Suppressor macrophage treated with lipopolysaccharide for 1 hour (primary cell): ENCODE results near the gene SH3RF3.

Experiments used
- DNase-seq, 3 donors: peaks; one replicate each; pipeline ENCODE4 v3.0.0-alpha.2; 2020 to 2022

The SH3RF3 gene

DNA sequence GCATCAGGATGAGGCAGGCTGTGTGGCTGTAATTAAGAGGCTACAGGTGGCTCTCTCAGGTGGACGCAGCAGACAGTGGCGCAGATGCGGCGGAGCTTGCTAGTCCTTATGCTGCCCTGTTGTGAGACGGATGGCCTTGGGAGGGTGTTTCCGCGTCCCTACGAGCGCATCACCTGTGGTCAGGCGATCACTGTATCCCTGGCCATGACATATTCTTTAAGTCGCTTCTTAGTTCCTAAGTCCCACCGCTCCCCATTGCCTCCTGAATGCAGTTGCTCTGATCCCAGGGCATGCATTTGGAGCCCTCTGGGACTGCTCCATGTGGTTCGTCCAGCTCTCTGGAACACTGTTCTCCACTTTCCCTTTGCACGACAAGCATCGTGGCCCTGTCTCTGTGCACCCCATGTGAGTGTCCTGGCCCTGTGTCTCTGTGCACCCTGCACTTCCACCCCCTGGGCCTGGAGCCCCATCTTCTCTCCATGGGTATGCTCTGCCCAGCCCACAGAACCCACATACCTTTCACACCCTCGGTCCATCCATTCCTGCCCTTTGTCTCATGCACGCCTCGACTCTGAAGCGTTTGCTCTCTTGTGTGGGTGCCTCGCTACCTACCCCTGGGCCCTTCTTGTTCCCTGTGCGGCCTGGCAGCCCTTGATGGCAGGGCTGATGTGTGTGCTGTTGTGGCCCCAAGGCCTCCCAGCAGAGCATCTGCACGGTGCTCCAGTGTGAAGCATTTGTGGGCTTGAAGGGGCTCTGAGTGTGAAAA, 74.4 kb downstream of the SH3RF3 start:
- no peak for DNase-seq

DNA sequence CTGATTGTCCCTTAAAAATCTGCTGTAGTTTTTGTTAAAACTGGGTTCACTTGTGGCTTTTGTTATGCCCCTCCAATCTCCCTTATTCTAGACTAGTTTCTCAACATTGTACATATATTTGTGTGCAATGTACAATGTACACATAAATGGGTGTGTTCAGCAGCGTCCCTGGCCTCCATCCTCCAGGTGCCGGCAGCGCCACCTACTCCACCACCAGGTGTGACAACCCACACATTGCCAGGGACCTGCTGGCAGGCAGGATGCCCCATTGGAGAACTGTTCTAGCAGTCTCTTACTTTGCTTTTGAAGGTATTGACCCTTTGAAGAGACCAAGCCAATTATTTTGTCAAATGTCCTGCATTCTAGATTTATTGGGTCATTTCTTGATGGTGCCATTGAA, 75.4 kb downstream of the SH3RF3 start:
- no peak for DNase-seq

DNA sequence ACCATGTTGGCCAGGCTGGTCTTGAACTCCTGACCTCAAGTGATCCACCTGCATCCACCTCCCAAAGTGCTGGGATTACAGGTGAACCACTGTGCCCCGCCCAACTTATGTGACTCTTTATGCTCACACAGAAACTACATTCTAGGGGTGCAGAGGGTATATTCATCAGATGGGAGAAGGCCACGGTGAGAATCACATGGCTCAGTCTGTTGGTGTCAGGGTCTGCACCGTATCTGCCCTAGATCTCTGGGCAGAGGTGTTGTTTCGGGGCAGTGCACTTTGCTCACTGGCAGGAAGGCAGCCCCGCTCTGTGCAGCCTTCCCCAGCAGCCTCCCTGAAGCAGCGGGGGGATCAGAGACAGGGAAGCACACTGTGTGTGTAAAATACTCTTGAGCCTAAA, 76.4 kb downstream of the SH3RF3 start:
- no peak for DNase-seq

DNA sequence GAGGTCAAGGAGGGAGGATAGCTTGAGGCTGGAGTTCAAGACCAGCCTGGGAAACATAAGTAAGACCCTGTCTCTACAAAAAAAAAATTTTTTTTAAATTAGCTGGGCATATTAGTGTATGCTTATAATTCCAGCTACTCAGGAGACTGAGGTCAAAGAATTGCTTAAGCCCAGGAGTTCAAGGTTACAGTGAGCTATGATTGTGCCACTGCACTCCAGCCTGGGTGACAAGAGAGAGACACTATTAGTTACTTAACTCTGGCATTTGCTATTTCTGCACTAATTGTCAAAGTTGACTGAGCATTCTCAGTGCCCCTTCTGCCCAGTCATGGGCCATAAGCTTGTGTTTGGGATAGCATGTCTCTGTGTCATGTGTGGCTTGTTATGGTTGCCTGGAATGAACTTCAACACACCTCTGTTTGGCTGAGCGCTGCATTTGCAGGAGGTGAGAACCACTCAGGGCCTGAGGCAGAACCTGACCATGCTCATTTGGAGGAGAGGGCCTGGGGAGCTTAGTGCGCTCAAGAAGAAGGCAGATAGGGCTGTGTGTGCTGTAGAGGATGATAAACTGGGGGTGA, 77.7 kb downstream of the SH3RF3 start:
- DNase-seq, result no peak

DNA sequence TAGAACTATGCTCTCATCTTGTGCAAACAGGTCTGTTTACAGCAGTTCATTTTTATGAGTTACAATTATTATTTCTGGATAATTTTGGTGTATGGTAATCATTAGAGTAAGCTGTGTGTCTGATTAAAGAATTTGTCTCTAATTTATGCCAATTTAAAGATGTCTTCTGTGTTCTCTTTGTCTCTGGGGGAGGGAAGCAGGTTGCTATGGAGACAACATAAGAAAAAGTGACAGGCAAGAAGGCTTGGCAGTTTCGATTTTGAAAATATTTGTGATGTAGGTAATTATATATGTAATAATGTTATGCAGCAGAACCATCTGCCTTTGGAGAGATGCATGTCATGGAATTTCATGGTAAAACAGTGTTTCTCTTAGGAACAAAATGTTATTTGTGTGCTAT, 78.2 kb downstream of the SH3RF3 start:
- DNase-seq, result no peak

DNA sequence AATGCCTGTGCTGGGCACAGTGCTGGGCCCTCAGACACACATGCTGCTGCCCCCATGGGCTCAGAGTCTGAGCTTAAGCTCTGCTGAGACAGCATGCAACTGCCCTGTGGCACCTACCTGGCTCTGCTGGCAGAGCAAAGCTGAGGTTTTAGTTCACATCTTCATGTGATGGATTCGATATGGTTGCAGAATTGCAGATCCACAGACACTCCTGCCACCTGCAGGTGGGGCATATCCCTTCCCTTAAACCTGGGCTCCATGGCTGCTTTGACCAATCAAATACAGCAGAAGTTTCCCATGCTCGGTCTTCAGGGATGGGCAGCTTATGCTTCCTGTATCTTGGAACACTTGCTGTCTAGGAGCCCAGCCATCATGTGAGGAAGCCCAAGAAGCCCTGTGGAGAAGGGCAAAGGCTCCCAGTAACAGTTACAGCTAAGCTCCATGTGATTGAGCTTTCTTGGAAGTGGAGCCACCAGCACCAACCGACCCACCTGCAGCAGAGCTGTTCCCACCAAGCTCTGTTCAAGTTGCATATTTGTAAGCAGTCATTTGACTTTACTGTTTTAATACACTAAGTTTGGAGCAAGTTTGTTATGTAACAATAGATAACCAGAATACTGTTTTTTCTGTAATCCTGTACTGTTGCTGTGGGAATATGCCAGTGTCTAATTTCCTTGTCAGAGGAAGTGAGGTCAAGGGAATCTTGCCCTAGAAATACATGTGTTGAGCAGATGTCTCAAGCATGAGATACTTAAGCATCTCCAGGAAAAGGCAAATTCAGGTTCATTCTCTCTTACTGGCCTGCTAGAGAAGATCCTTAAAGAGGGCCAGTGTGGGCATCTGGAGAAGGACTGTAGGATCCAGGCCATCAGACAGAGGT, 79.3 kb downstream of the SH3RF3 start:
- no peak for DNase-seq

DNA sequence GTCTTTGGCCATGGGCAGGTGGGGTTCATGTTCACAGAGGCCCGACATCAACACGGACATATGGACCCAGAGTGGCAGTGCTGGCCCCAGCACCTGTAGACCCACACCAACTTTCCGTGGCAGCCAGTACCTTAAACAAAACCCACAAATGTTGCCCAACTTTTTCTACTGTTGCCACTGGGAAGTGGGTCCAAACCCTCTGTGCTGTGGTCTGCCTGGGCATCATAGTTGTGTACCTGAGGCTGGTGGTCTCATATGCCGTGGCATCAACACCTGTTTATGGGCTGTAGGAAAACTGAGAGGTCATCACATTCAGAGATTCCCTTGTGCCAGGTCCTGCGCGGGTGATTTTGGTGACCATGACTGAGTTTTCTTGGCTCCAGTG, 79.9 kb downstream of the SH3RF3 start:
- DNase-seq, result no peak

DNA sequence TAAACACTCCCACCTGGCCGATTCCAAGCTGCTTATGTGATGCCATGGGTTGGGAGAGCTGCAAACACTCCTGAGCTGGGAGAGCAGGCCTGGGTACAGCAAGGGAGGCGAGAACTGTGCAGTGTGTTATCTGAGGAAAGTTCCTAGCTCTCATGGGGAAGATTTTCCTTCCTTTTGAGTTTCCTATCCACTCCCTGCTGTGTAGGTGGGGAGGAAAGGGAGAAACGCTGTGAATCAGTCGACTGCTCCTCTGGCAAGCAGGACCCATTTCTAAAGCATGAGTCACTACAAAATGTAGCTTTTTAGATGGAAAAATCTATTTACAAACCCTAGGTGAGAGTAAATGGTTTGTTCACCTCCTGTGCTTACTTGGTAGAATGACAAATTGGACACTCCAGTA, 80.4 kb downstream of the SH3RF3 start:
- DNase-seq, result peak in 1 of 3 donors; percentile 17

DNA sequence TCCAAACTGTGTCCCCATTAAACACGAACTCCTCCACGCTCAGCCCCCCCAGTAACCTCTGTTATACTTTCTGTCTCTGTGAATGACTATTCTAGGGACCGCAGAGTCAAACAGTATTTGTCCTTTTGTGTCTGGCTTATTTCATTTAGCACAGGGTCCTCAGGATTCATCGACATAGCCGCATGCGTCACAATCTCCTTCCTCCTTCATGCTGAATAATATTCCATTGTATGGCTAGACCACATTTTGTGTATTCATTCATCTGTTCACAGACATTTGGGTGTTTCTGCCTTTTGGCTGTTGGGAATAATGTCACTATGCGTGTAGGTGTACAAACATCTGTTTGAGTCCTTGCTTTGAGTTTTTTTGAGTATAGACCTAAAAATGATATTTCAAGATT, 80.9 kb downstream of the SH3RF3 start:
- DNase-seq, result no peak

DNA sequence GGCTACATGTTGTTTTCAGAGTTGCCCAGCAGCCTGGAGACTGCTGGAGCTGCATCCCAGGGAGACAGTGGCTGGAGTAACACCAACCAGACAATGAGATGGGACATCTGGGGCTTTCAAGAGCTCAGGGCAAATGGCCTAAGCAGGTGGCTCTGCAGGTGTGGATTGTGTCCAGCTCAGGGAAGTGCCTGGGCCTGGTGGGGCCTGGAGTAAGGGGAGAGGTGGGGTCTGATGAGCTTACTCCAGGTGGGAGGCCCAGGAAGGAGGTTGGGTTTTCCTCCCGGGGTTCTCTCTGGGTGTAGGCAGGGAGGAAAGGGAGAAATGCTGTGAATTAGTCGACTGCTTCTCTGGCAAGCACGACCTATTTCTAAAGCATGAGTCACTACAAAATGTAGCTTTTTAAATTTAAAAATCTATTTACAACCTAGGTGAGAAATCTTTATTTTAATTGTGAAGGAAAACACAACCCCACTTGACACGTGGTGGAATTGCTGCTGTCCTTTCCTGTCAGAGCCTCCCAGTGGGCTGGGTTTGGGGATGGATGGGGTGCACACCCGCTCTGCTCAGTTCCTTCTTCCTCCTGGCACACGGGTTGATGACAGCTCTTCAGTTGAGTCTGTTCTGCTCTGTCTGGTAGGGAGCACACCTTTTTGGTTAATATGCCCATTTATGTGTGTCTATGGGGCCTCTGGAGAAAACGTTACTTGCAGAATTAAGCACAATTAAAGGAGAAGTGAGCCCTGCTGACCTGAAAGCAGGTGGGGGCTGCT, 81.6 kb downstream of the SH3RF3 start:
- DNase-seq, result peak in 2 of 3 donors; percentile 25 to 32

DNA sequence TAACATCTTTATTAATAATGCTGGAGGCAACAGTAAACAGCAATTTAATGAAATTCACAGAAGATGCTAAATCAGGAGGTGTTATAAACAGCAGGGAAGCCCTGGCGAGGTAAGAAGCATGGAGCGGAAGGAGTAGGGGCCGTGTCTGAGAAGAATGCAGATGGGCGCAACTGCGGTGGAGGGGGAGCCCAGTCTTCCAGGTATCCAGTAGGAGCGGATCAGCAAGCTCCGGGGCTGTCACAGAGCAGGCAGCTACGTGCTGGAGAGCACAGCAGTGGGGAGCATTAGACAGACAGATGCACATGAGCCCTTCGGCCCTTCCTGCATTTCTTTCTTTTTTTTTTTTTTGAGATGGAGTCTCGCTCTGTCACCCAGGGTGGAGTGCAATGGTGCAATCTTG, 82.3 kb downstream of the SH3RF3 start:
- DNase-seq, result no peak

DNA sequence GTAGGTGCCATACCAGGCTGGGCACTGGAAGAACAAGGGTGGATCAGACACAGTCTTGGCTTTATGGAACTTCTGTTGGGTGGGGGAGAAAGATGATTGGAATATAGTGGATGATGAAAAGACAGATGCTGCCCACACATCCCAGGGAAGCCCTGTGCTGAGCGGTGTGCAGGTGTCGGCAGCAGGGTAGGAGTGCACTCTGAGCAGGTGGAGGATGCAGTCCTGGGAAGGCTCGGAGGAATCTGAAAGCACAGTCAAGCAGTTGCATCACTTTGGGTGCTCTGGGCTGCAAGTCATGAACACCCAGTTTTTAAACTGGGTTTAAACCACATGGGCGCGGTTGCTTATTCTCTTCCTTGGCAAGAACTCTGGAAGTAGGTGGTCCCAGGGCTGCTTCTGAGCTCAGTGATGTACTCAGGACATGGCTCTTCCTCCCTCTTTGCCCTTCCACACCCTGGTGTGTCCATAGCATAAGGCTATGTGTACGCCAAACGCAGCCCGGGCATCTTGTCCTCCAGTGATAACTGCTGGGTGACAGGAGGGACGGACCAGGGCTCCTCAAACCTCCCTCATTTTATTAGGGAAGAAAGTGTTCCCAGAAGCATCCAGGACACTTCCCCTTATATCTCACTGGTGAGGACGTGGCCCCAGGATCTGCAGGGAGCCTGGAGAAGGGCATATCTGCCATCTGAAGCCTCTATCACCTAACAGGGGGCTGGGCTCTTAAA, 84.0 kb downstream of the SH3RF3 start:
- DNase-seq, result no peak

DNA sequence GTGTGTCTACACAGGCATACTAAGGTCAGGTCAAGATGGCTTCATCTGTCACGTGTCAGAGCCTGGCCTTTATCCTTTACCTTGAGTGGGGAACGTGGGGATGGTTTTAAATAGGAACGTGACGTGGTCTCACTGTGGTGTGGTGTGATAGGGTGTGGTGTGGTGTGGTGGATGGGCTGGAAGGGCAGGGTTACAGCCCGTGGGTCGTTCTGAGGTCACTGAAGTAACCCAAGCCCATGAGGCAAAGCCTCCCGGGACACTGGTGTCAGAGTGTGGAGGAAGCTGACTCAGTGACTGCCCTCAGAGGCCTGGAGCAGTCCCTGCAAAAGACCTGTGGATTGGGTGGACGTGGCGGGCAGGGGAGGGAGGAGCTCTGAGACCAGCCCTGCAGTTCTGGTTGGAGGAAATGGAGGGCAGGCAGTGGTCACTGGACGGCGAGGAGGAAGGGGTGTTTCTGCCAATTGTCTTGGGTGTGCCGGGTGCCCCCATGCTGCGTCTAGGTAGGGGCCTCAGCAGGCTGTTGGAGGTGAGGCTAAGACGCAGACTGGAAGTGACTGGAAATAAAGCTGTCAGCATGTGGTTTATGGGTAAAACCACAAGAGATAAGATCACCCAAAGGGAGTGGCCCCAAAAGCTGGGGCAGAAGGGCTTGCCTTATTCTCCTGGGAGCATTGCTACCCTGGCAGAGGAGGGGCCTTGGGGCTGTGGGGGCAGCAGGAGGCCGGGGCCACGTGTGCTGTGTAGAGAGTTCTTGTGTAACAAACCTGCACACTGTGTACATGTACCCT, 84.8 kb downstream of the SH3RF3 start:
- DNase-seq, result peak; percentile 85 to 89 (median 87)

DNA sequence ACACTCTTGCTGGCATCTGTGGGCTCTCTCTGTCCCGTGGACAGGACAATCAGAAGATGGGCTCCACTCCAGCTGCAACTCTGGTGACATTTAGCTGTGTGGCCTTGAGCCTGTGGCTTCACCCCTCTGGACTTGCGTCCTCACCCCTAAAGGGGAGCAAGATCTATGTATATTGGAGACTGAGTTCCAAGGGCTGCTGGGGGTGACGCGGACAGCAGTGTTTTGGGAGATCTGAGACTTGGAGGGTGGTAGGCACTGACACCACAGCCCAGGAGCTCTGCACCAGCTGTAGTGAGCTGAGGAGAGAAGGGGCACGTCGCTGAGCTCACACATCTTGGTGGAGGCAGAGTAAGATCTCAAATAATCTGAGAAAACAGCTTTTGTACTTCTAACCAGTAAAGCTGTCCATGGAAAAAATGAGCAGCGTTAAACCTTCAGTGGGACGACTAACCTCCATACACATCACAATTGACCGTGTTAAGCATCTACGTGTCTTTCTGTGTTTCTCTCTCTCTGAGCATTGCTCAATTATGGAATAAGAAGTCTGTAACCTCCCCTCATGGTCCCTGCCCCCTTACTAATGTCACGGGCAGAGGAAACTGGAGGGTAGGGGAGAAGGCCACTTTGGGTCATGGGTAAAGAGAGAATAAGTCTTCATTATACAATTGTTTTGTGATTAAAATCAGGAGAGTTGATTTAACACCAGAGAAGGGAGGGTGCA, 85.8 kb downstream of the SH3RF3 start:
- peak in 2 of 3 donors; percentile 25 to 34 for DNase-seq

DNA sequence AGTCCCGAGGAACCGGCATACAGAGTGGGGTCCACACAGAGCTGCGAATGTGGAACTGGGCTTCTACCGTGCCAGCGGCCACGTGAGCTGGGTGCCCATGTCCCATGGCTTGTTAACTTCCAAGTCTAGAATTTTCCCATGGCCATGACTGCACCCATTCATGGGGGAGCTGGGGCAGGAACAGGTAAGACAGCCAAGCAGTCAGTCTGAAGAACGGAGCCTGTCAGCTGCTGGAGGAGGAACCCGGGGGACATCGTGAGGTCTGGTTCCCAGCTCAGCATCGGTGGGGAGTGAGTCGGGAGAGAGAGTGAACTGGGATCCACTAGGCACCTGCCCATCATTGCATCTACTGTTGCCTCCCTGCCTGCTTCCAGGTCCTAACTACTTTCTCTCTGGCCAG, 86.9 kb downstream of the SH3RF3 start:
- DNase-seq, result no peak

DNA sequence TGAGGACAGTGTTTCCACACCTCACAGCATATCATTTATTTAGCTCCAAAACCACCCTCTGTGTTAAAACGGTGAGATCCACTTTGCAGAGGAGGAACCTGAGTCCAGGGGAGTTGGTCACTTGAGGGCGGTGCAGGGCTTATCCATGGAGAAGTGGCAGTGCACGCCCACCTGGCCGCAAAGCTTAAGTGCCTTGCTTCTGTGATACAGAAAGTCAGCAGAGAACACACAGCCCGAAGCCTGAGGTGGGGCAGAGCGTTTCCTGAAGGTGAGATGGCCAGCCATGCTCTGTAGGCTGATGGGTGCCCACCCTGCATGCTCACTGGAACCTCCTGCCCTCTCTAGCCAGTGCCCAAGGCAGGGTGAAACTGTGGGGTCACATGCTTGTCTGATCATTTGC, 87.3 kb downstream of the SH3RF3 start:
- DNase-seq, result peak in 1 of 3 donors; percentile 26

DNA sequence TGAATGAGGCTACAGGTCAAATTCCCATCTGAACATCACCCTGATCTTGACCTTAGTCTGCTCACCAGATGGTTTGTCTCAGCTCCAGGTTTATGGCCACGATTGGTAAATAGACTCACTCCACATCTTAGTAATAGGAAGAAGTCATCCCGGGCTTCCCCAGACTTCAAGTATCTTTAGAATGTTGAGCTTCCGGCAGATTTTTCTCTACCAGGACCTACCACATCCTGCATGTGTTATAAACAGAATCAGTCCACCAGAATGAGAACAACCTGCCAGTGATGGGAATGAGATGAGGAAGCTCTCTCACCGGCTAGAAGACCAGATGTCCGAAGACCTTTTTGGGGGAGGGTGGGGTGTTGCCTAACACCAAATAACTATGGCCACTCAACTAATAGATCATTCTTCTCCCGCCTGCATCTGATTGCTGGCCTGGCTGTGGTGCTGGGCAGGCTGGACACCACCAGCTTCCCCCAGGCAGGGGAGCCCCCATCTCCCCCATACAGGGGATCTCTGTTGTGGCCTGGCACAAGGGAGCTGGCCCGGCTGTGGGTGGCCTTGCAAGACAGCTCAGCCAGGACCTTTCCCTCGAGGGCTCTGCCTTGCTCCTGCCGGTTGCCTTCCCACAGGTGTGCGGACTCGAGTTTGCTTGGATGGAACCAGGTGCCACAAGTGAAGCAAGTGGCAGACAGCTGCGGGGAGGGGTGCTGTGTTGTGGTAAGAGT, 88.5 kb downstream of the SH3RF3 start:
- peak; percentile 74 to 78 (median 76) for DNase-seq

DNA sequence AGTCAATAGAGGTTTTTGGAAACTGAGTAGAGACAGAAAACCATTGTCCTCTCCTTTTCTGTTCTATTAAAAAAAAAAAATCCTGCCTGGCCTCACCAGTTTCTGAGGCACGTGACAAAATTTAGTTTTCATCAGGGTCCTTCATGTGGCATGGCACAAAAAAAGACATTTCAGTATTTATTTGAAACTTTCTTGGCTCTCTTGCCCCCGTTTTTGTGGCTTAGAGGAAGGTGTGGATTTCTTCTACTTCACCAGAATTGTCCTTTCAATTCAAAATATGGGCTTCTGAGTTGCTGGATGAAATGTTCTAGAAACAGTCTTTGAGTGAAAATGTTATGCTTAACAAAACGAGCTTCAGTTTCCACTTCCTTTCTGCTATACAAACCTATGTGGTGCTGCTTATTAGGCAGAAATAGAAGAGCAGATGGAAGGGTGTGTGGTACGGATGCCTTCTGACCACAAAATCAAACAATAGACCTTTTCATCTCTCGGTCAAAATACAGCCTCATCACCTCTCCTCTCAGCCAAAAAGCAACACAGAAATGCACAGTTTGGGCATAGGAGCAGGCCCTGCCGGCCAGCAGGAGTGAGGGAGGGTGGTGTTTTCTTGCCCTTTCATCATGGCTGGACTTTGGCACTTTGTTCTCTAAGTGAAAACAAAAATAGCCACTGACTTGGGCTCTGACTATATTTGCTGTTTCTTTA, 89.2 kb downstream of the SH3RF3 start:
- no peak for DNase-seq

DNA sequence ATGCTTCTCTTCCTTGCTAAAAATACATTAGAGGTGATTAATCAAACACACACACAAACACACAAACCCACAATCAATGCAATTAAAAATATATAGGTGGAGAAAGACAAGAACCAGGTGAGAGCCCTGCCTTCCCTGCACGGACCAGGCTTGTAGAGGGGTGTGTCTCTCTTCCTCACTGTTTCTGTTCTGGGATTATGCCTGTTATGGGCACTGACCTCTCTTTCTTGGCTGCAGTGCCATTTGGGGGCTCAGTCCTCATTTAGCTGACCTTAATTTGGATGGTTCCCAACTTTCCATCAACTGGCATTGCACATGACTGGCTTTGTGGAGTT, 89.8 kb downstream of the SH3RF3 start:
- DNase-seq, result no peak

DNA sequence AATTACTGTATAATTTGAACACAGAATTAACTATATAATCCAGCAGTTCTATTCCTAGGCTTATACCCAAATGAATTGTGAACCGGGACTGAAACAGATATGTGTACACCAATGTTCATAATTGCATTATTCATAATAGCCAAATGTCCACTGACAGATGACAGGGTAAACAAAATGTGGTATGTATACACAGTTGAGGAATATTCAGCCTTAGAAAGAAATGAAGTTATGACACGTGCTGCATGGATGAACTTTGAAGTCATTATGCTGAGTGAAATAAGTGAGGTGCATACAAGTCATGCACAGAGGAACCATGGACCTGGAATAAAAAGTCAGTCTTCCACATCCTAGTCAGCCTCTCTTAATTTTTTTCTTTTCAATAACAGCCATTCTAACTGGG, 91.9 kb downstream of the SH3RF3 start:
- DNase-seq, result no peak
